NT2/D1 (cell line): ENCODE data around the gene HAGHL.
A peak's percentile ranks its signal among the peaks of the same experiment; 100 is the strongest.

Experiments used
- DNase-seq: peaks from one replicate; pipeline ENCODE4 v3.0.0-alpha.2; 2011; ENCODE audit warnings: low read depth, low spot score
- H3K27me3 ChIP-seq: 2 replicates; pipeline ENCODE4 v1.6.0; 2011; ENCODE audit warnings: mild to moderate bottlenecking; ENCODE audit not compliant: insufficient read length, insufficient read depth
- H3K36me3 ChIP-seq: 2 replicates; pipeline ENCODE4 v1.6.1; 2011; ENCODE audit warnings: mild to moderate bottlenecking, low read length, mixed read lengths; ENCODE audit not compliant: insufficient read depth, insufficient read length
- H3K4me1 ChIP-seq: 2 replicates; pipeline ENCODE4 v1.5.1; 2011; ENCODE audit not compliant: insufficient read depth, insufficient read length
- H3K4me3 ChIP-seq: 2 replicates; pipeline ENCODE4 v1.5.1; 2011; ENCODE audit warnings: low read depth; ENCODE audit not compliant: insufficient read length
- H3K9ac ChIP-seq: 2 replicates; pipeline ENCODE4 v1.6.0; 2011; ENCODE audit warnings: low read depth; ENCODE audit not compliant: insufficient read length
- H3K9me3 ChIP-seq: 2 replicates; pipeline ENCODE4 v1.5.1; 2011; ENCODE audit warnings: mild to moderate bottlenecking, low read length; ENCODE audit not compliant: insufficient read depth
- SUZ12 ChIP-seq: IDR thresholded peaks from 2 replicates; pipeline ENCODE4 v1.6.1; 2011; ENCODE audit not compliant: insufficient read length, insufficient read depth; ENCODE audit errors: extremely low read depth
- YY1 ChIP-seq: IDR thresholded peaks from 2 replicates; pipeline ENCODE4 v1.6.1; 2011; ENCODE audit not compliant: insufficient read length, insufficient read depth
- ZNF274 ChIP-seq: IDR thresholded peaks from 2 replicates; pipeline ENCODE4 v1.6.1; 2011; ENCODE audit warnings: mild to moderate bottlenecking, low read depth, low read length

Gene HAGHL

GRCh38 chr16:680625-680945, 46.3 kb upstream of the HAGHL start:
- peaks cover 38% of the 10 kb centered on the region for H3K36me3 ChIP-seq
- peaks cover 11% of the 10 kb centered on the region for H3K27me3 ChIP-seq
- H3K4me1 ChIP-seq, result peaks cover 27% of the 10 kb centered on the region
- no peak for TF ChIP-seq ZNF274
- TF ChIP-seq SUZ12, result no peak
- TF ChIP-seq YY1, result no peak
- H3K4me3 ChIP-seq, result peak overlapping the region; percentile 93
- no peak for DNase-seq
- no peaks in the 10 kb centered on the region for H3K9me3 ChIP-seq
- H3K9ac ChIP-seq, result peak overlapping the region; percentile 98

GRCh38 chr16:680967-681745, 45.8 kb upstream of the HAGHL start:
- H3K36me3 ChIP-seq, result peaks cover 44% of the 10 kb centered on the region
- TF ChIP-seq YY1, result no peak
- no peak for TF ChIP-seq SUZ12
- no peak for TF ChIP-seq ZNF274
- H3K9me3 ChIP-seq, result no peaks in the 10 kb centered on the region
- peaks cover 6% of the 10 kb centered on the region for H3K27me3 ChIP-seq
- peak overlapping the region; percentile 98 for H3K9ac ChIP-seq
- DNase-seq, result no peak
- peak overlapping the region; percentile 93 for H3K4me3 ChIP-seq
- peaks cover 23% of the 10 kb centered on the region for H3K4me1 ChIP-seq

GRCh38 chr16:681746-682427, 45.0 kb upstream of the HAGHL start:
- H3K4me3 ChIP-seq, result peak overlapping the region; percentile 93
- H3K4me1 ChIP-seq, result peaks cover 27% of the 10 kb centered on the region
- no peak for DNase-seq
- peaks cover 52% of the 10 kb centered on the region for H3K36me3 ChIP-seq
- TF ChIP-seq SUZ12 (no peak), ZNF274 (no peak), YY1 (no peak)
- no peaks in the 10 kb centered on the region for H3K9me3 ChIP-seq
- H3K9ac ChIP-seq, result peak overlapping the region; percentile 98
- no peaks in the 10 kb centered on the region for H3K27me3 ChIP-seq

GRCh38 chr16:682493-683395, 44.2 kb upstream of the HAGHL start:
- TF ChIP-seq SUZ12, result no peak
- TF ChIP-seq YY1, result no peak
- TF ChIP-seq ZNF274, result no peak
- Histone ChIP-seq H3K4me3 (peak overlapping the region; percentile 95), H3K36me3 (peaks cover 58% of the 10 kb centered on the region), H3K9me3 (no peaks in the 10 kb centered on the region), H3K27me3 (no peaks in the 10 kb centered on the region), H3K4me1 (peaks cover 25% of the 10 kb centered on the region), H3K9ac (peak overlapping the region; percentile 98)
- no peak for DNase-seq

GRCh38 chr16:683396-684070, 43.4 kb upstream of the HAGHL start:
- Histone ChIP-seq H3K9me3 (no peaks in the 10 kb centered on the region), H3K4me1 (peaks cover 25% of the 10 kb centered on the region), H3K36me3 (peaks cover 66% of the 10 kb centered on the region), H3K9ac (peak overlapping the region; percentile 96), H3K4me3 (peak overlapping the region; percentile 95), H3K27me3 (no peaks in the 10 kb centered on the region)
- TF ChIP-seq ZNF274, result no peak
- TF ChIP-seq SUZ12, result no peak
- TF ChIP-seq YY1, result no peak
- no peak for DNase-seq

- peaks cover 24% of the 10 kb centered on the region for H3K4me1 ChIP-seq
- peak; percentile 90 for DNase-seq
- peak within 1 kb of the TSS; percentile 96 for H3K9ac ChIP-seq
- H3K36me3 ChIP-seq, result peaks cover 73% of the 10 kb centered on the region
- H3K4me3 ChIP-seq, result peak within 1 kb of the TSS; percentile 95
- H3K9me3 ChIP-seq, result no peaks in the 10 kb centered on the region
- TF ChIP-seq SUZ12 (no peak), YY1 (peak; percentile 76)
- H3K27me3 ChIP-seq, result no peaks in the 10 kb centered on the region
Observed at GRCh38 chr16:684071-684794, 42.7 kb upstream of the HAGHL start, which contains the start of gene JMJD8. JMJD8 (minus strand) TSS chr16:684334; CDS start chr16:684319, 15 bp downstream.
